ENCODE data around the gene ODAD4. TPM values are rescaled to one million over a fixed set of nuclear protein-coding genes. Genes with fewer than 3 reads are reported as not detected.

The ODAD4 gene
- total and polyA plus RNA-seq, 8 donors: 0.20 to 4.1 (median 0.72) TPM

GRCh38 chr17:41891135-41892020 is 39.0 kb upstream of the ODAD4 start:
- FAIRE-seq: no peak
- intact Hi-C loops (cut with DNase I): no loop called here
- H3K36me3 ChIP-seq: peaks cover 13 to 63% (median 29%) of the 10 kb centered on the region in 3 donors

GRCh38 chr17:41892021-41892376 is 38.4 kb upstream of the ODAD4 start:
- H3K4me1 ChIP-seq: peaks cover 0 to 13% (median 0%) of the 10 kb centered on the region in 3 donors
- no peak for TF ChIP-seq CTCF (IDR thresholded peaks at IDR 0.05)
- no peak overlapping the region for H3K27ac ChIP-seq
- ATAC-seq (no peak), DNase-seq (no peak), FAIRE-seq (no peak)
- intact Hi-C loops (cut with DNase I): no loop called here
- peaks cover 13 to 63% (median 28%) of the 10 kb centered on the region in 3 donors for H3K36me3 ChIP-seq
- H3K9me3 ChIP-seq: no peaks in the 10 kb centered on the region
- no peaks in the 10 kb centered on the region for H3K27me3 ChIP-seq
- H3K4me3 ChIP-seq: no peak overlapping the region
- WGBS, 2 donors: 92 to 95% methylated on average over 4 of the region's 4 CpGs

More at GRCh38 chr17:41891135-41892020, 39.0 kb upstream of the ODAD4 start:
- DNase-seq (no peak), ATAC-seq (no peak)
- 91 to 96% methylated on average over 7 of the region's 7 CpGs for WGBS, 2 donors
- no peaks in the 10 kb centered on the region for H3K9me3 ChIP-seq
- no peak overlapping the region for H3K27ac ChIP-seq
- no peak overlapping the region for H3K4me3 ChIP-seq
- H3K27me3 ChIP-seq: no peaks in the 10 kb centered on the region
- no peak for TF ChIP-seq CTCF (IDR thresholded peaks at IDR 0.05)
- H3K4me1 ChIP-seq: peaks cover 0 to 13% (median 0%) of the 10 kb centered on the region in 3 donors

GRCh38 chr17:41893384-41893783 is 37.0 kb upstream of the ODAD4 start:
- H3K4me1 ChIP-seq: peaks cover 0 to 13% (median 0%) of the 10 kb centered on the region in 3 donors
- TF ChIP-seq CTCF (IDR thresholded peaks at IDR 0.05): no peak
- no peaks in the 10 kb centered on the region for H3K27me3 ChIP-seq
- FAIRE-seq (no peak), ATAC-seq (no peak), DNase-seq (no peak)
- H3K27ac ChIP-seq: no peak overlapping the region
- H3K4me3 ChIP-seq: no peak overlapping the region
- intact Hi-C loops (cut with DNase I): no loop called here
- H3K9me3 ChIP-seq: no peaks in the 10 kb centered on the region
- 71 to 89% methylated on average over 3 of the region's 3 CpGs for WGBS, 2 donors
- H3K36me3 ChIP-seq: peaks cover 13 to 64% (median 35%) of the 10 kb centered on the region in 3 donors

GRCh38 chr17:41894791-41895331 is 35.6 kb upstream of the ODAD4 start:
- 31 to 32% methylated on average over 7 of the region's 7 CpGs for whole genome bisulfite sequencing, 2 donors
- no peak for FAIRE-seq
- H3K27me3 ChIP-seq: no peaks in the 10 kb centered on the region
- H3K36me3 ChIP-seq: peaks cover 11 to 59% (median 35%) of the 10 kb centered on the region in 3 donors
- intact Hi-C loops (cut with DNase I): no loop called here
- H3K4me3 ChIP-seq: no peak overlapping the region
- peak in 3 of 4 donors; percentile 31 to 45 (median 37) for ATAC-seq
- H3K4me1 ChIP-seq: peaks cover 0 to 13% (median 0%) of the 10 kb centered on the region in 3 donors
- no peak for TF ChIP-seq CTCF (IDR thresholded peaks at IDR 0.05)
- peak overlapping the region in 3 of 4 donors; percentile 26 to 58 (median 53) for H3K27ac ChIP-seq
- DNase-seq: no peak
- H3K9me3 ChIP-seq: no peaks in the 10 kb centered on the region
